ENCODE measurements around the gene LRRIQ3. TPM values are rescaled to one million over a fixed set of nuclear protein-coding genes. Genes with fewer than 3 reads are reported as not detected.
A peak's percentile ranks its signal among the peaks of the same experiment; 100 is the strongest.

The LRRIQ3 gene
- 0.23 to 0.34 TPM in 2 of 3 replicates, not detected in the other for total RNA-seq
- long read RNA-seq, result 0 reads

GRCh38 chr1:74197657-74198552, at the start of gene LRRIQ3, which contains the start of gene FPGT:
Gene LRRIQ3 (minus strand): TSS chr1:74198176. CDS start chr1:74183684, 14,492 bp downstream.
Gene FPGT (plus strand): TSS chr1:74198242. CDS start chr1:74198279, 37 bp downstream.
- peak; percentile 97 for DNase-seq (ENCODE audit: low spot score)
- Mint-ChIP-seq H3K27me3 (ENCODE audit: low read depth) (no peaks in the 10 kb centered on the region), H3K9me3 (ENCODE audit: low read depth) (no peaks in the 10 kb centered on the region), H3K36me3 (ENCODE audit: low read depth) (peaks cover 3% of the 10 kb centered on the region), H3K27ac (ENCODE audit: unreplicated experiment) (peak within 1 kb of the TSS; percentile 96), H3K4me1 (ENCODE audit: low read depth) (peaks cover 17% of the 10 kb centered on the region), H3K4me3 (ENCODE audit: unreplicated experiment) (peak within 1 kb of the TSS; percentile 90)
- TF ChIP-seq CTCF (IDR thresholded peaks at IDR 0.05), result no peak

GRCh38 chr1:74246315-74246714, 48.3 kb upstream of the LRRIQ3 start:
- DNase-seq (ENCODE audit: low spot score), result no peak
- Mint-ChIP-seq H3K9me3 (ENCODE audit: low read depth) (peaks cover 3% of the 10 kb centered on the region), H3K27ac (ENCODE audit: unreplicated experiment) (no peak overlapping the region), H3K4me1 (ENCODE audit: low read depth) (peaks cover 6% of the 10 kb centered on the region), H3K4me3 (ENCODE audit: unreplicated experiment) (no peak overlapping the region), H3K36me3 (ENCODE audit: low read depth) (no peaks in the 10 kb centered on the region), H3K27me3 (ENCODE audit: low read depth) (no peaks in the 10 kb centered on the region)
- no peak for TF ChIP-seq CTCF (IDR thresholded peaks at IDR 0.05)

- no peak for TF ChIP-seq CTCF (IDR thresholded peaks at IDR 0.05)
- DNase-seq (ENCODE audit: low spot score), result no peak
- no peak overlapping the region for H3K4me3 Mint-ChIP-seq (ENCODE audit: unreplicated experiment)
- H3K9me3 Mint-ChIP-seq (ENCODE audit: low read depth), result peaks cover 3% of the 10 kb centered on the region
- no peaks in the 10 kb centered on the region for H3K27me3 Mint-ChIP-seq (ENCODE audit: low read depth)
- no peak overlapping the region for H3K27ac Mint-ChIP-seq (ENCODE audit: unreplicated experiment)
- peaks cover 6% of the 10 kb centered on the region for H3K4me1 Mint-ChIP-seq (ENCODE audit: low read depth)
- H3K36me3 Mint-ChIP-seq (ENCODE audit: low read depth), result no peaks in the 10 kb centered on the region
Measured at GRCh38 chr1:74245168-74245772, 47.3 kb upstream of the LRRIQ3 start.

- TF ChIP-seq CTCF (IDR thresholded peaks at IDR 0.05), result no peak
- peaks cover 3% of the 10 kb centered on the region for H3K27me3 Mint-ChIP-seq (ENCODE audit: low read depth)
- no peak overlapping the region for H3K4me3 Mint-ChIP-seq (ENCODE audit: unreplicated experiment)
- H3K4me1 Mint-ChIP-seq (ENCODE audit: low read depth), result no peaks in the 10 kb centered on the region
- H3K36me3 Mint-ChIP-seq (ENCODE audit: low read depth), result no peaks in the 10 kb centered on the region
- no peak for DNase-seq (ENCODE audit: low spot score)
- no peaks in the 10 kb centered on the region for H3K9me3 Mint-ChIP-seq (ENCODE audit: low read depth)
- no peak overlapping the region for H3K27ac Mint-ChIP-seq (ENCODE audit: unreplicated experiment)
Measured at GRCh38 chr1:74237787-74238186, 39.8 kb upstream of the LRRIQ3 start.

GRCh38 chr1:74237035-74237434, 39.1 kb upstream of the LRRIQ3 start:
- no peak overlapping the region for H3K27ac Mint-ChIP-seq (ENCODE audit: unreplicated experiment)
- H3K9me3 Mint-ChIP-seq (ENCODE audit: low read depth), result no peaks in the 10 kb centered on the region
- no peaks in the 10 kb centered on the region for H3K4me1 Mint-ChIP-seq (ENCODE audit: low read depth)
- no peak for DNase-seq (ENCODE audit: low spot score)
- H3K4me3 Mint-ChIP-seq (ENCODE audit: unreplicated experiment), result no peak overlapping the region
- no peaks in the 10 kb centered on the region for H3K36me3 Mint-ChIP-seq (ENCODE audit: low read depth)
- TF ChIP-seq CTCF (IDR thresholded peaks at IDR 0.05), result no peak
- peaks cover 6% of the 10 kb centered on the region for H3K27me3 Mint-ChIP-seq (ENCODE audit: low read depth)

Measured in chondrocyte (in vitro differentiated cells).